Stimulated activated CD4-positive, alpha-beta T cell treated with anti-CD3 and anti-CD28 coated beads, Interleukin-1b, Interleukin-23, amount 100 ng/mL, for 48 hours (primary cell): ENCODE data around the gene NUAK1.

Experiments used
- DNase-seq: peaks from one replicate; pipeline ENCODE4 v3.0.0-alpha.2; 2020

NUAK1 gene

GRCh38 chr12:106108185-106108835 is 30.4 kb downstream of the NUAK1 start:
- DNase-seq: no peak

- DNase-seq: no peak
Measured at GRCh38 chr12:106107566-106107965, 31.2 kb downstream of the NUAK1 start.

- DNase-seq: no peak
Measured at GRCh38 chr12:106106892-106107291, 31.9 kb downstream of the NUAK1 start.

- DNase-seq: no peak
Measured at GRCh38 chr12:106106061-106106566, 32.6 kb downstream of the NUAK1 start.

GRCh38 chr12:106101803-106102202 is 37.0 kb downstream of the NUAK1 start:
- no peak for DNase-seq

- DNase-seq: no peak
Measured at GRCh38 chr12:106098691-106099200, 40.0 kb downstream of the NUAK1 start.

- no peak for DNase-seq
Measured at GRCh38 chr12:106097011-106097410, 41.7 kb downstream of the NUAK1 start.

- DNase-seq: no peak
Measured at GRCh38 chr12:106096376-106096775, 42.4 kb downstream of the NUAK1 start.

GRCh38 chr12:106094304-106094703 is 44.5 kb downstream of the NUAK1 start:
- no peak for DNase-seq

- no peak for DNase-seq
Measured at GRCh38 chr12:106093246-106093645, 45.5 kb downstream of the NUAK1 start.

- DNase-seq: no peak
Measured at GRCh38 chr12:106091446-106091820, 47.3 kb downstream of the NUAK1 start.

- DNase-seq: no peak
Measured at GRCh38 chr12:106090591-106091445, 47.9 kb downstream of the NUAK1 start.

GRCh38 chr12:106089935-106090334 is 48.8 kb downstream of the NUAK1 start:
- no peak for DNase-seq

GRCh38 chr12:106088811-106089485 is 49.8 kb downstream of the NUAK1 start:
- no peak for DNase-seq

GRCh38 chr12:106088246-106088808 is 50.4 kb downstream of the NUAK1 start:
- no peak for DNase-seq

- no peak for DNase-seq
Measured at GRCh38 chr12:106086696-106087095, 52.1 kb downstream of the NUAK1 start.

GRCh38 chr12:106085213-106085612 is 53.5 kb downstream of the NUAK1 start:
- DNase-seq: no peak

GRCh38 chr12:106084759-106085158 is 54.0 kb downstream of the NUAK1 start:
- no peak for DNase-seq

GRCh38 chr12:106084014-106084671 is 54.6 kb downstream of the NUAK1 start:
- DNase-seq: no peak

- DNase-seq: no peak
Measured at GRCh38 chr12:106082216-106083175, 56.3 kb downstream of the NUAK1 start.

GRCh38 chr12:106081606-106082005 is 57.1 kb downstream of the NUAK1 start:
- no peak for DNase-seq
